ENCODE data around the gene KLF2. TPM values are rescaled to one million over a fixed set of nuclear protein-coding genes. Genes with fewer than 3 reads are reported as not detected.

Gene KLF2
- total RNA-seq, 1 experiment from 2014 or later, result 6.6 TPM

- H3K9me2 ChIP-seq (replicated peaks; ENCODE audit: low read length), result no peaks in the 10 kb centered on the region
- DNase-seq, result no peak
- H3K4me1 ChIP-seq (ENCODE audit: insufficient read depth, low read length), result no peaks in the 10 kb centered on the region
- no peak overlapping the region for H3K4me2 ChIP-seq (ENCODE audit: low read length)
- TF ChIP-seq EZH2phosphoT487 (IDR thresholded peaks at IDR 0.05; ENCODE audit: borderline replicate concordance, low read length) (no peak), EZH2 (IDR thresholded peaks at IDR 0.05; ENCODE audit: low read length, unreplicated experiment) (no peak)
- TF ChIP-seq, protein P1, sequence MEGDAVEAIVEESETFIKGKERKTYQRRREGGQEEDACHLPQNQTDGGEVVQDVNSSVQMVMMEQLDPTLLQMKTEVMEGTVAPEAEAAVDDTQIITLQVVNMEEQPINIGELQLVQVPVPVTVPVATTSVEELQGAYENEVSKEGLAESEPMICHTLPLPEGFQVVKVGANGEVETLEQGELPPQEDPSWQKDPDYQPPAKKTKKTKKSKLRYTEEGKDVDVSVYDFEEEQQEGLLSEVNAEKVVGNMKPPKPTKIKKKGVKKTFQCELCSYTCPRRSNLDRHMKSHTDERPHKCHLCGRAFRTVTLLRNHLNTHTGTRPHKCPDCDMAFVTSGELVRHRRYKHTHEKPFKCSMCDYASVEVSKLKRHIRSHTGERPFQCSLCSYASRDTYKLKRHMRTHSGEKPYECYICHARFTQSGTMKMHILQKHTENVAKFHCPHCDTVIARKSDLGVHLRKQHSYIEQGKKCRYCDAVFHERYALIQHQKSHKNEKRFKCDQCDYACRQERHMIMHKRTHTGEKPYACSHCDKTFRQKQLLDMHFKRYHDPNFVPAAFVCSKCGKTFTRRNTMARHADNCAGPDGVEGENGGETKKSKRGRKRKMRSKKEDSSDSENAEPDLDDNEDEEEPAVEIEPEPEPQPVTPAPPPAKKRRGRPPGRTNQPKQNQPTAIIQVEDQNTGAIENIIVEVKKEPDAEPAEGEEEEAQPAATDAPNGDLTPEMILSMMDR (conservative IDR thresholded peaks at IDR 0.05; ENCODE audit: low read depth, low read length), result no peak
- ChIA-PET CTCF (no interaction called here), POLR2A (ENCODE audit: unreplicated experiment) (no interaction called here)
- H3K79me2 ChIP-seq (ENCODE audit: low read length), result no peaks in the 10 kb centered on the region
- H3K27ac ChIP-seq (ENCODE audit: low read length), result no peak overlapping the region
- no peak overlapping the region for H2AFZ ChIP-seq (ENCODE audit: low read length)
- no peaks in the 10 kb centered on the region for H3K27me3 ChIP-seq (ENCODE audit: low read length)
- BruUV-seq (replicated peaks), result no TSS peak
- no peaks in the 10 kb centered on the region for H4K20me1 ChIP-seq (ENCODE audit: low read length)
- intact Hi-C loops (cut with micrococcal nuclease), result no loop called here
- H3K4me3 ChIP-seq (ENCODE audit: low read length), result no peak overlapping the region
- ATAC-seq, result no peak
- no peaks in the 10 kb centered on the region for H3F3A ChIP-seq (ENCODE audit: low read length, unreplicated experiment)
- H3K36me3 ChIP-seq (ENCODE audit: low read depth, low read length), result no peaks in the 10 kb centered on the region
- no peak overlapping the region for H3K9ac ChIP-seq (ENCODE audit: low read length)
- no peaks in the 10 kb centered on the region for H3K9me3 ChIP-seq (ENCODE audit: low read length)
These were observed 15.0 kb upstream of the KLF2 start for GRCh38 chr19:16309643-16310042.

GRCh38 chr19:16315825-16316505 lies 8.7 kb upstream of the KLF2 start:
- ChIA-PET POLR2A (ENCODE audit: unreplicated experiment) (no interaction called here), CTCF (no interaction called here)
- Histone ChIP-seq H3K9me3 (ENCODE audit: low read length) (no peaks in the 10 kb centered on the region), H3F3A (ENCODE audit: low read length, unreplicated experiment) (no peaks in the 10 kb centered on the region), H3K4me3 (ENCODE audit: low read length) (no peak overlapping the region), H3K9me2 (replicated peaks; ENCODE audit: low read length) (no peaks in the 10 kb centered on the region), H3K27me3 (ENCODE audit: low read length) (no peaks in the 10 kb centered on the region), H3K79me2 (ENCODE audit: low read length) (no peaks in the 10 kb centered on the region), H3K9ac (ENCODE audit: low read length) (no peak overlapping the region), H3K4me1 (ENCODE audit: insufficient read depth, low read length) (no peaks in the 10 kb centered on the region), H4K20me1 (ENCODE audit: low read length) (no peaks in the 10 kb centered on the region), H3K4me2 (ENCODE audit: low read length) (no peak overlapping the region), H2AFZ (ENCODE audit: low read length) (no peak overlapping the region), H3K27ac (ENCODE audit: low read length) (no peak overlapping the region), H3K36me3 (ENCODE audit: low read depth, low read length) (no peaks in the 10 kb centered on the region)
- intact Hi-C loops (cut with micrococcal nuclease), result no loop called here
- TF ChIP-seq EZH2 (IDR thresholded peaks at IDR 0.05; ENCODE audit: low read length, unreplicated experiment), result no peak
- no peak for TF ChIP-seq EZH2phosphoT487 (IDR thresholded peaks at IDR 0.05; ENCODE audit: borderline replicate concordance, low read length)
- TF ChIP-seq, protein P1 (conservative IDR thresholded peaks at IDR 0.05; ENCODE audit: low read depth, low read length), result no peak
- ATAC-seq (no peak), DNase-seq (peak; percentile 44)
- BruUV-seq (replicated peaks), result no TSS peak

GRCh38 chr19:16316506-16316882 lies 8.1 kb upstream of the KLF2 start:
- no peak overlapping the region for H2AFZ ChIP-seq (ENCODE audit: low read length)
- BruUV-seq (replicated peaks), result no TSS peak
- ATAC-seq (no peak), DNase-seq (no peak)
- TF ChIP-seq EZH2 (IDR thresholded peaks at IDR 0.05; ENCODE audit: low read length, unreplicated experiment) (no peak), EZH2phosphoT487 (IDR thresholded peaks at IDR 0.05; ENCODE audit: borderline replicate concordance, low read length) (no peak)
- TF ChIP-seq, protein P1 (conservative IDR thresholded peaks at IDR 0.05; ENCODE audit: low read depth, low read length), result no peak
- no peaks in the 10 kb centered on the region for H3K9me2 ChIP-seq (replicated peaks; ENCODE audit: low read length)
- H3F3A ChIP-seq (ENCODE audit: low read length, unreplicated experiment), result no peaks in the 10 kb centered on the region
- H3K27me3 ChIP-seq (ENCODE audit: low read length), result no peaks in the 10 kb centered on the region
- H4K20me1 ChIP-seq (ENCODE audit: low read length), result no peaks in the 10 kb centered on the region
- H3K4me1 ChIP-seq (ENCODE audit: insufficient read depth, low read length), result no peaks in the 10 kb centered on the region
- CTCF ChIA-PET, result no interaction called here
- H3K27ac ChIP-seq (ENCODE audit: low read length), result no peak overlapping the region
- no peaks in the 10 kb centered on the region for H3K36me3 ChIP-seq (ENCODE audit: low read depth, low read length)
- no peak overlapping the region for H3K9ac ChIP-seq (ENCODE audit: low read length)
- POLR2A ChIA-PET (ENCODE audit: unreplicated experiment), result no interaction called here
- no peak overlapping the region for H3K4me2 ChIP-seq (ENCODE audit: low read length)
- H3K9me3 ChIP-seq (ENCODE audit: low read length), result no peaks in the 10 kb centered on the region
- H3K4me3 ChIP-seq (ENCODE audit: low read length), result no peak overlapping the region
- H3K79me2 ChIP-seq (ENCODE audit: low read length), result no peaks in the 10 kb centered on the region
- intact Hi-C loops (cut with micrococcal nuclease), result no loop called here

Data from PC-3 (cell line).